OCI-LY3 (cell line): ENCODE measurements around the gene CENPK.

Experiments used
- EZH2phosphoT487 ChIP-seq: fragments of 200-600 bp; shearing (Covaris generic); IDR thresholded peaks from 2 replicates; pipeline ENCODE4 v1.6.1; 2018; ENCODE audit warnings: antibody characterized with exemption, mixed run types, low read depth
- TF ChIP-seq, protein P1 (sequence below): fragments of 200-600, 300-600 bp; sonication (generic); IDR thresholded peaks from 2 replicates; pipeline ENCODE4 v1.5.1; 2014; ENCODE audit warnings: antibody characterized with exemption, low read length, low read depth

GRCh38 chr5:65577141-65577540 is 14.2 kb upstream of the CENPK start:
- TF ChIP-seq, protein P1, sequence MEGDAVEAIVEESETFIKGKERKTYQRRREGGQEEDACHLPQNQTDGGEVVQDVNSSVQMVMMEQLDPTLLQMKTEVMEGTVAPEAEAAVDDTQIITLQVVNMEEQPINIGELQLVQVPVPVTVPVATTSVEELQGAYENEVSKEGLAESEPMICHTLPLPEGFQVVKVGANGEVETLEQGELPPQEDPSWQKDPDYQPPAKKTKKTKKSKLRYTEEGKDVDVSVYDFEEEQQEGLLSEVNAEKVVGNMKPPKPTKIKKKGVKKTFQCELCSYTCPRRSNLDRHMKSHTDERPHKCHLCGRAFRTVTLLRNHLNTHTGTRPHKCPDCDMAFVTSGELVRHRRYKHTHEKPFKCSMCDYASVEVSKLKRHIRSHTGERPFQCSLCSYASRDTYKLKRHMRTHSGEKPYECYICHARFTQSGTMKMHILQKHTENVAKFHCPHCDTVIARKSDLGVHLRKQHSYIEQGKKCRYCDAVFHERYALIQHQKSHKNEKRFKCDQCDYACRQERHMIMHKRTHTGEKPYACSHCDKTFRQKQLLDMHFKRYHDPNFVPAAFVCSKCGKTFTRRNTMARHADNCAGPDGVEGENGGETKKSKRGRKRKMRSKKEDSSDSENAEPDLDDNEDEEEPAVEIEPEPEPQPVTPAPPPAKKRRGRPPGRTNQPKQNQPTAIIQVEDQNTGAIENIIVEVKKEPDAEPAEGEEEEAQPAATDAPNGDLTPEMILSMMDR, result no peak
- no peak for TF ChIP-seq EZH2phosphoT487
